ENCODE data around the gene CHFR.

DNA sequence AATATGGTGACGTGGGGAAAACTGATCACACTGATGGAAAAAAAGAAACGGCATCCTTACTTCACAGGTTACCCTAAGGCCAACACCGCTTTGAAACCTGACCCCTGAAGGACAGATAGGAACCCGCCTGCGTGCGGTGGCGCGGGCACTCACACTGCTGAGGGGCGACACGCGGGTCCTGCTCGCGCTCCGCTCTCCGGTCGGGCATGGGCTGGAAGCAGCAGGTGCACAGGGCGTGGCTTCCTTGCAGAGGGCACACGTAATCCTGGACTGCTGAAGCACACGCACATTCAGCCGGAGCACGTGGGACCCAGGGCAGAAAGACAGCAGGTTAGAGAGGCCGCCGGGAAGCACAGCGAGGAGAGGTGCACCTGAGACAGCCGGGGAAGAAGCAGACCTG lies 35.9 kb downstream of the CHFR start:
- TF ChIP-seq CTCF (IDR thresholded peaks at IDR 0.05) (no peak), POLR2A (IDR thresholded peaks at IDR 0.05) (no peak)

Data from tibial nerve (tissue), 3 donors.